ENCODE data around the gene PPP1R12A. TPM values are rescaled to one million over a fixed set of nuclear protein-coding genes. Genes with fewer than 3 reads are reported as not detected.

PPP1R12A gene
- total RNA-seq, 1 experiment from 2014 or later, result 52.0 TPM

GRCh38 chr12:79929065-79929464 lies 5.8 kb downstream of the PPP1R12A start:
- peaks cover 100% of the 10 kb centered on the region for H3K79me2 ChIP-seq (ENCODE audit: insufficient read depth, low read length)
- H3K36me3 ChIP-seq (ENCODE audit: control insufficient read depth in 1 of 2, insufficient read depth in 2 of 2, low read length in 2 of 2), result no peaks in the 10 kb centered on the region
- 0 out of 2 replicates have a peak, but pooled peaks cover 6% of the 10 kb centered on the region for H4K20me1 ChIP-seq (ENCODE audit: insufficient read depth)
- no peak overlapping the region for H3K4me3 ChIP-seq (replicated peaks in 1 of 2; ENCODE audit: low read depth in 1 of 2, low read length in 2 of 2)
- intact Hi-C loops (cut with micrococcal nuclease), result no loop called here
- DNase-seq (ENCODE audit: low read depth, low spot score) (no peak), ATAC-seq (no peak)
- no peaks in the 10 kb centered on the region for H3K9me2 ChIP-seq (ENCODE audit: insufficient read depth)
- no TSS peak for BruUV-seq (replicated peaks)
- POLR2A ChIA-PET, result no interaction called here
- H3K27me3 ChIP-seq (ENCODE audit: insufficient read depth, low read length), result no peaks in the 10 kb centered on the region
- CTCF ChIA-PET, result no interaction called here
- no peak overlapping the region for H2AFZ ChIP-seq (ENCODE audit: low read depth, low read length, poor library complexity, severe bottlenecking)
- H3K27ac ChIP-seq (ENCODE audit: low read depth, low read length), result no peak overlapping the region
- no peak overlapping the region for H3K4me2 ChIP-seq (ENCODE audit: low read length)
- H3K9ac ChIP-seq (ENCODE audit: low read length), result no peak overlapping the region
- TF ChIP-seq YY1 (IDR thresholded peaks at IDR 0.05; ENCODE audit: extremely low read depth, insufficient replicate concordance, low read depth, low read length) (no peak), EZH2 (IDR thresholded peaks at IDR 0.05) (no peak), ELF1 (IDR thresholded peaks at IDR 0.05; ENCODE audit: borderline replicate concordance, low read depth) (no peak), CTCF (IDR thresholded peaks at IDR 0.05 in 2 of 3, conservative IDR thresholded peaks at IDR 0.05 in 1 of 3; ENCODE audit: borderline replicate concordance in 1 of 3, insufficient read depth in 1 of 3, low read depth in 2 of 3, low read length in 2 of 3) (no peak), SIN3A (IDR thresholded peaks at IDR 0.05; ENCODE audit: low read depth) (no peak), CBX3 (IDR thresholded peaks at IDR 0.05; ENCODE audit: low read depth) (no peak), TCF7L2 (IDR thresholded peaks at IDR 0.05; ENCODE audit: borderline replicate concordance, extremely low read depth, insufficient read depth, insufficient read length) (no peak), ATF3 (IDR thresholded peaks at IDR 0.05) (no peak), SRF (IDR thresholded peaks at IDR 0.05; ENCODE audit: low read depth) (no peak), JUND (IDR thresholded peaks at IDR 0.05) (no peak), POLR2AphosphoS5 (IDR thresholded peaks at IDR 0.05; ENCODE audit: low read depth, low read length) (no peak)
- no peaks in the 10 kb centered on the region for H3K9me3 ChIP-seq (ENCODE audit: control insufficient read depth in 1 of 2, insufficient read depth in 1 of 2, low read depth in 1 of 2, low read length in 2 of 2)
- RAD21 ChIA-PET (ENCODE audit: low non-redundant PET in 1 of 2, low total read pairs in 2 of 2, uncharacterized antibody in 2 of 2, unreplicated experiment in 2 of 2), result no interaction called here
- peaks cover 0 to 9% of the 10 kb centered on the region in 2 experiments; a peak in 3 of 4 replicates for H3K4me1 ChIP-seq (ENCODE audit: control insufficient read depth in 1 of 2, insufficient read depth in 2 of 2, low read length in 2 of 2)
